Karpas-422 (cell line): Measurements from ENCODE around the gene SLC38A9. TPM values are rescaled to one million over a fixed set of nuclear protein-coding genes. Genes with fewer than 3 reads are reported as not detected.

Experiments
- DNase-seq: peaks from one replicate; pipeline ENCODE4 v3.0.0-alpha.2; 2015
- H2AFZ ChIP-seq: fragments of 200-600 bp; sonication (generic); 2 replicates; pipeline ENCODE4 v1.6.1; 2014; ENCODE audit warnings: antibody characterized with exemption, low read length, mixed read lengths
- H3K27ac ChIP-seq: fragments of 200-600 bp; sonication (generic); 2 replicates; pipeline ENCODE4 v1.5.1; 2014; ENCODE audit warnings: mild to moderate bottlenecking, low read length, moderate library complexity
- H3K27me3 ChIP-seq: fragments of 200-600 bp; sonication (generic); 2 replicates; pipeline ENCODE4 v1.6.1; 2014; ENCODE audit warnings: low read length, mixed read lengths
- H3K36me3 ChIP-seq: fragments of 200-600 bp; sonication (generic); 2 replicates; pipeline ENCODE4 v1.6.1; 2014; ENCODE audit warnings: low read length, mixed read lengths; ENCODE audit not compliant: insufficient read depth
- H3K4me1 ChIP-seq: fragments of 200-600 bp; sonication (generic); 2 replicates; pipeline ENCODE4 v1.6.1; 2014; ENCODE audit warnings: mild to moderate bottlenecking, low read length, mixed read lengths
- H3K4me2 ChIP-seq: fragments of 200-600 bp; sonication (generic); 2 replicates; pipeline ENCODE4 v1.6.1; 2014; ENCODE audit warnings: low read length, low read depth, mild to moderate bottlenecking; ENCODE audit not compliant: poor library complexity, severe bottlenecking
- H3K4me3 ChIP-seq: fragments of 200-600 bp; sonication (generic); 2 replicates; pipeline ENCODE4 v1.5.1; 2014; ENCODE audit warnings: mild to moderate bottlenecking, antibody characterized with exemption, low read length, mixed read lengths
- H3K79me2 ChIP-seq: fragments of 200-600 bp; sonication (generic); 2 replicates; pipeline ENCODE4 v1.6.1; 2014; ENCODE audit warnings: mild to moderate bottlenecking, low read length, mixed read lengths
- H3K9ac ChIP-seq: fragments of 200-600 bp; sonication (generic); 2 replicates; pipeline ENCODE4 v1.6.0; 2014; ENCODE audit warnings: low read length
- H3K9me2 ChIP-seq: fragments of 200-600 bp; sonication (generic), shearing (Covaris generic); replicated peaks from 2 replicates; pipeline ENCODE4 v1.6.0; 2014; ENCODE audit warnings: mild to moderate bottlenecking, low read length, moderate library complexity; ENCODE audit not compliant: insufficient read depth
- H3K9me3 ChIP-seq: fragments of 300-700, 200-600 bp; sonication (generic); 2 replicates; pipeline ENCODE4 v1.6.1; 2014; ENCODE audit warnings: low read length, mixed read lengths
- H4K20me1 ChIP-seq: fragments of 200-600 bp; sonication (generic); 2 replicates; pipeline ENCODE4 v1.6.1; 2014; ENCODE audit warnings: mild to moderate bottlenecking, antibody characterized with exemption, low read length, low read depth; ENCODE audit not compliant: insufficient read depth
- small RNA-seq: library from RNA; depleted of rRNA; stranded (forward); fragments of <200 nt; gene quantifications from one replicate; pipeline ENCODE3, GENCODE V24; 2014
- total RNA-seq: library from RNA; depleted of rRNA; stranded (reverse); fragments of >200 nt; shearing (Covaris generic); gene quantifications from 2 replicates; pipeline ENCODE4 v1.2.3, GENCODE V29; 2014; ENCODE audit warnings: low replicate concordance; rRNA removed

The SLC38A9 gene
- total RNA-seq, 1 experiment from 2014 or later = 67.0 TPM

GRCh38 chr5:55578771-55579170 lies 133.4 kb downstream of the SLC38A9 start:
- Histone ChIP-seq H3K79me2 (no peaks in the 10 kb centered on the region), H4K20me1 (no peaks in the 10 kb centered on the region), H2AFZ (no peak overlapping the region), H3K9me2 (no peaks in the 10 kb centered on the region), H3K4me2 (no peak overlapping the region), H3K4me3 (no peak overlapping the region), H3K27ac (no peak overlapping the region), H3K27me3 (no peaks in the 10 kb centered on the region), H3K9me3 (no peaks in the 10 kb centered on the region), H3K4me1 (no peaks in the 10 kb centered on the region), H3K9ac (no peak overlapping the region), H3K36me3 (no peaks in the 10 kb centered on the region)
- DNase-seq = no peak

- no peaks in the 10 kb centered on the region for H3K27me3 ChIP-seq
- no peaks in the 10 kb centered on the region for H3K9me3 ChIP-seq
- no peaks in the 10 kb centered on the region for H3K79me2 ChIP-seq
- no peak overlapping the region for H3K27ac ChIP-seq
- no peaks in the 10 kb centered on the region for H3K9me2 ChIP-seq
- no peak overlapping the region for H3K9ac ChIP-seq
- no peak overlapping the region for H2AFZ ChIP-seq
- no peak overlapping the region for H3K4me2 ChIP-seq
- no peaks in the 10 kb centered on the region for H3K36me3 ChIP-seq
- no peaks in the 10 kb centered on the region for H3K4me1 ChIP-seq
- no peaks in the 10 kb centered on the region for H4K20me1 ChIP-seq
- no peak for DNase-seq
- no peak overlapping the region for H3K4me3 ChIP-seq
Observed at GRCh38 chr5:55577353-55578060, 134.6 kb downstream of the SLC38A9 start.

GRCh38 chr5:55576661-55577060 lies 135.5 kb downstream of the SLC38A9 start:
- H2AFZ ChIP-seq = no peak overlapping the region
- no peaks in the 10 kb centered on the region for H3K9me3 ChIP-seq
- no peak overlapping the region for H3K4me2 ChIP-seq
- H3K27me3 ChIP-seq = no peaks in the 10 kb centered on the region
- H3K79me2 ChIP-seq = no peaks in the 10 kb centered on the region
- H3K4me3 ChIP-seq = no peak overlapping the region
- no peaks in the 10 kb centered on the region for H4K20me1 ChIP-seq
- no peak overlapping the region for H3K9ac ChIP-seq
- DNase-seq = no peak
- H3K36me3 ChIP-seq = no peaks in the 10 kb centered on the region
- H3K27ac ChIP-seq = no peak overlapping the region
- H3K4me1 ChIP-seq = no peaks in the 10 kb centered on the region
- no peaks in the 10 kb centered on the region for H3K9me2 ChIP-seq

Small RNA genes lying within 50 kb of the gene (small RNA-seq; reads per million reads assigned to genes)
- not detected for gene AC016632.1

Other genes starting within 250 kb of the SLC38A9 start
- 4.7 and 5.9 TPM in 2 replicates for gene PLPP1, start 177.4 kb downstream of the SLC38A9 start, total RNA-seq
- gene DDX4, start 25.7 kb upstream of the SLC38A9 start, total RNA-seq = not detected in 2 replicates
- not detected in 2 replicates for gene IL31RA, start 139.0 kb upstream of the SLC38A9 start, total RNA-seq